Activated T-cell treated with anti-CD3 and anti-CD28 coated beads for 24 hours (primary cell): ENCODE results near the gene DNAI1.
A peak's percentile ranks its signal among the peaks of the same experiment; 100 is the strongest.
"Not testable (repeated sequence)": the region's sequence is repeated elsewhere in the genome, so short reads cannot be mapped to it uniquely, and the experiment has no call there.

Source experiments
- DNase-seq: peaks from one replicate; pipeline ENCODE4 v3.0.0-alpha.2; 2020; ENCODE audit warnings: low read depth

Gene DNAI1

GRCh38 chr9:34458013-34458958, at the start of gene DNAI1, which contains the start of gene FAM219A:
DNAI1 (plus strand) TSS chr9:34458805; CDS start chr9:34459006, 201 bp downstream.
FAM219A (minus strand) TSS chr9:34458570; CDS start chr9:34458263, 307 bp downstream.
- peak; percentile 99 for DNase-seq

- no peak for DNase-seq
Observed at GRCh38 chr9:34409154-34409553, 49.5 kb upstream of the DNAI1 start.

- DNase-seq = no peak
Observed at GRCh38 chr9:34412336-34412735, 46.3 kb upstream of the DNAI1 start.

GRCh38 chr9:34413231-34413852, 45.3 kb upstream of the DNAI1 start:
- no peak for DNase-seq

- DNase-seq = no peak
Observed at GRCh38 chr9:34417734-34418133, 40.9 kb upstream of the DNAI1 start.

GRCh38 chr9:34419716-34420504, 38.7 kb upstream of the DNAI1 start:
- DNase-seq = no peak

GRCh38 chr9:34426347-34427074, 32.1 kb upstream of the DNAI1 start:
- DNase-seq = no peak

GRCh38 chr9:34428325-34428958, 30.2 kb upstream of the DNAI1 start:
- no peak for DNase-seq

GRCh38 chr9:34430843-34431437, 27.7 kb upstream of the DNAI1 start:
- DNase-seq = no peak

- DNase-seq = no peak
Observed at GRCh38 chr9:34431667-34432066, 26.9 kb upstream of the DNAI1 start.

- peak; percentile 53 for DNase-seq
Observed at GRCh38 chr9:34437006-34437925, 21.3 kb upstream of the DNAI1 start.

- DNase-seq = not testable (repeated sequence)
Observed at GRCh38 chr9:34437926-34438307, 20.7 kb upstream of the DNAI1 start.

- not testable (repeated sequence) for DNase-seq
Observed at GRCh38 chr9:34438465-34438864, 20.1 kb upstream of the DNAI1 start.

- DNase-seq = no peak
Observed at GRCh38 chr9:34440017-34440416, 18.6 kb upstream of the DNAI1 start.

GRCh38 chr9:34442770-34443169, 15.8 kb upstream of the DNAI1 start:
- DNase-seq = no peak

- DNase-seq = no peak
Observed at GRCh38 chr9:34443533-34443932, 15.1 kb upstream of the DNAI1 start.

- DNase-seq = no peak
Observed at GRCh38 chr9:34443976-34444375, 14.6 kb upstream of the DNAI1 start.

- DNase-seq = no peak
Observed at GRCh38 chr9:34446468-34446891, 12.1 kb upstream of the DNAI1 start.

GRCh38 chr9:34446951-34447350, 11.7 kb upstream of the DNAI1 start:
- DNase-seq = no peak

GRCh38 chr9:34450644-34451043, 8.0 kb upstream of the DNAI1 start:
- DNase-seq = no peak
